Stimulated activated naive CD8-positive, alpha-beta T cell treated with anti-CD3 and anti-CD28 coated beads, Interleukin-15, Interleukin-2, amounts not matched to agents 100 U/mL and 50 U/mL, for 24 hours (primary cell): Measurements from ENCODE around the gene DACT1.
"Not testable (repeated sequence)": the region's sequence is repeated elsewhere in the genome, so short reads cannot be mapped to it uniquely, and the experiment has no call there.

Experiments used
- ATAC-seq: fragments of 150-1000 bp; cut with Tn5 transposase; one replicate; pipeline ENCODE4 v1.10.0; 2021
- DNase-seq: peaks from one replicate; pipeline ENCODE4 v3.0.0; 2021

Gene DACT1

GRCh38 chr14:58637391-58638230, at the start of gene DACT1:
Gene DACT1, plus strand, starts transcription at chr14:58637962. Its CDS starts 241 bp downstream, at chr14:58638203.
- ATAC-seq, result peak; percentile 56

GRCh38 chr14:58588321-58588720, 49.4 kb upstream of the DACT1 start:
- DNase-seq, ATAC-seq: not testable (repeated sequence)

More at GRCh38 chr14:58637391-58638230, at the start of gene DACT1:
- DNase-seq, result peak; percentile 54

GRCh38 chr14:58593977-58594376, 43.8 kb upstream of the DACT1 start:
- peak; percentile 40 for ATAC-seq

GRCh38 chr14:58597041-58597440, 40.7 kb upstream of the DACT1 start:
- no peak for ATAC-seq

More at GRCh38 chr14:58593977-58594376, 43.8 kb upstream of the DACT1 start:
- no peak for DNase-seq

GRCh38 chr14:58598028-58598803, 39.5 kb upstream of the DACT1 start:
- DNase-seq (no peak), ATAC-seq (peak; percentile 50)

More at GRCh38 chr14:58597041-58597440, 40.7 kb upstream of the DACT1 start:
- DNase-seq, result no peak

- DNase-seq, result no peak
- ATAC-seq, result no peak
These were observed 38.8 kb upstream of the DACT1 start for GRCh38 chr14:58598804-58599525.

GRCh38 chr14:58599707-58600106, 38.1 kb upstream of the DACT1 start:
- no peak for DNase-seq
- ATAC-seq, result no peak

- ATAC-seq, result no peak
- no peak for DNase-seq
These were observed 32.3 kb upstream of the DACT1 start for GRCh38 chr14:58605465-58605864.

GRCh38 chr14:58607131-58607951, 30.4 kb upstream of the DACT1 start:
- DNase-seq (no peak), ATAC-seq (no peak)

- no peak for ATAC-seq
- DNase-seq, result no peak
These were observed 29.8 kb upstream of the DACT1 start for GRCh38 chr14:58607952-58608317.

- ATAC-seq, result no peak
- no peak for DNase-seq
These were observed 20.1 kb upstream of the DACT1 start for GRCh38 chr14:58617619-58618018.

GRCh38 chr14:58620011-58620410, 17.8 kb upstream of the DACT1 start:
- DNase-seq (no peak), ATAC-seq (no peak)

- DNase-seq (no peak), ATAC-seq (no peak)
These were observed 12.3 kb upstream of the DACT1 start for GRCh38 chr14:58625438-58625837.

GRCh38 chr14:58626431-58626831, 11.3 kb upstream of the DACT1 start:
- ATAC-seq (no peak), DNase-seq (no peak)

GRCh38 chr14:58628406-58628805, 9.4 kb upstream of the DACT1 start:
- DNase-seq, result no peak

GRCh38 chr14:58629281-58629680, 8.5 kb upstream of the DACT1 start:
- DNase-seq (no peak), ATAC-seq (no peak)

More at GRCh38 chr14:58628406-58628805, 9.4 kb upstream of the DACT1 start:
- no peak for ATAC-seq

GRCh38 chr14:58631732-58632131, 6.0 kb upstream of the DACT1 start:
- ATAC-seq, result no peak
- DNase-seq, result no peak

- DNase-seq (no peak), ATAC-seq (no peak)
These were observed 3.9 kb upstream of the DACT1 start for GRCh38 chr14:58633831-58634230.

GRCh38 chr14:58634406-58635090, 3.2 kb upstream of the DACT1 start:
- ATAC-seq (no peak), DNase-seq (no peak)

GRCh38 chr14:58635091-58635830, 2.5 kb upstream of the DACT1 start:
- ATAC-seq, result no peak

More at GRCh38 chr14:58635091-58635830, 2.5 kb upstream of the DACT1 start:
- no peak for DNase-seq
